Measurements from ENCODE around the gene LARP4B. TPM values are rescaled to one million over a fixed set of nuclear protein-coding genes. Genes with fewer than 3 reads are reported as not detected.

LARP4B gene
- total RNA-seq, 4 donors from 2014 or later: 24.9 to 47.5 (median 35.2) TPM

GRCh38 chr10:782751-783648 is 148.5 kb downstream of the LARP4B start:
- H3K4me3 ChIP-seq: no peak overlapping the region
- H3K4me1 ChIP-seq: peaks cover 0 to 13% (median 0%) of the 10 kb centered on the region in 3 donors
- H3K27me3 ChIP-seq: no peaks in the 10 kb centered on the region
- WGBS, 2 donors (ENCODE audit: low coverage in 1 of 2): 79% methylated on average over 6 of the region's 32 CpGs; no CpG with 5 or more reads in 1 of the 2 donors
- H3K9me3 ChIP-seq: no peaks in the 10 kb centered on the region
- no peak overlapping the region for H3K27ac ChIP-seq
- ATAC-seq: no peak
- TF ChIP-seq CTCF (IDR thresholded peaks at IDR 0.05) (no peak), EP300 (IDR thresholded peaks at IDR 0.05) (no peak), POLR2A (IDR thresholded peaks at IDR 0.05) (no peak), POLR2AphosphoS5 (IDR thresholded peaks at IDR 0.05) (no peak)
- H3K36me3 ChIP-seq: no peaks in the 10 kb centered on the region

GRCh38 chr10:780536-781524 is 150.7 kb downstream of the LARP4B start:
- Histone ChIP-seq H3K27ac (no peak overlapping the region), H3K4me3 (no peak overlapping the region), H3K9me3 (no peaks in the 10 kb centered on the region), H3K36me3 (no peaks in the 10 kb centered on the region), H3K27me3 (no peaks in the 10 kb centered on the region), H3K4me1 (peaks cover 0 to 15% (median 0%) of the 10 kb centered on the region in 3 donors)
- no peak for ATAC-seq
- no peak for TF ChIP-seq POLR2A (IDR thresholded peaks at IDR 0.05)
- no peak for TF ChIP-seq EP300 (IDR thresholded peaks at IDR 0.05)
- TF ChIP-seq CTCF (IDR thresholded peaks at IDR 0.05): no peak
- no peak for TF ChIP-seq POLR2AphosphoS5 (IDR thresholded peaks at IDR 0.05)
- WGBS, 2 donors (ENCODE audit: low coverage in 1 of 2): 94 to 96% methylated on average over 5 to 8 of the region's 21 CpGs

GRCh38 chr10:778626-779330 is 152.7 kb downstream of the LARP4B start:
- H3K9me3 ChIP-seq: no peaks in the 10 kb centered on the region
- 80 to 88% methylated on average over 2 to 3 of the region's 27 CpGs for WGBS, 2 donors (ENCODE audit: low coverage in 1 of 2)
- ATAC-seq: no peak
- peaks cover 0 to 14% (median 0%) of the 10 kb centered on the region in 3 donors for H3K4me1 ChIP-seq
- H3K36me3 ChIP-seq: no peaks in the 10 kb centered on the region
- no peak overlapping the region for H3K27ac ChIP-seq
- no peaks in the 10 kb centered on the region for H3K27me3 ChIP-seq
- H3K4me3 ChIP-seq: no peak overlapping the region
- TF ChIP-seq POLR2A (IDR thresholded peaks at IDR 0.05) (no peak), EP300 (IDR thresholded peaks at IDR 0.05) (no peak), POLR2AphosphoS5 (IDR thresholded peaks at IDR 0.05) (no peak), CTCF (IDR thresholded peaks at IDR 0.05) (no peak)

DNA sequence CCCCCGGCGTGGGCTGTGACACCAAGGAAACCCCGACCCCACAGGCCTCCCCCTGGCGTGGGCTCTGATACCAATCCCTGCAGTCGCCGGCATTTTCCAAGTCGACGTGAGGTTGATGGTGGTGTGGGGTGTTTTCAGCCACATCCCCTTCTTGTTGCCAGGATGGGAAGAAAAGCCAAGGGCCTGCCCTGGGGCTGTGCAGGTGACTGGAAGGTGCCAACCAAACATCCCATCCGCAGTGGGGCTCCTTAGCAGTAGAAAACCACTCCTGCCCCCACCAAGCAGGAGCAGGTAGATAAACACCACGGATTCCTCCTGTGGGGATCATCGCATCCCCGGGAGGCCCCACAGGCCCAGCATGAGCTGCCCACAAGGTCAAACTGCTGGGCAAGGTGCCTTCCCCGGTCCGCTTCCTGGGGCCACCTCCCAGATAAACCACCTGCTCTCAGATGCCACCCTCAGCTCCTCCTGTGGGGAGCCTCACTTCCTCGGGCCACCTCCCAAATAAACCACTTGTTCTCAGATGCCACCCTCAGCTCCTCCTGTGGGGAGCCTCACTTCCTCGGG is 153.5 kb downstream of the LARP4B start:
- Histone ChIP-seq H3K4me1 (peaks cover 0 to 14% (median 0%) of the 10 kb centered on the region in 3 donors), H3K4me3 (no peak overlapping the region), H3K27me3 (no peaks in the 10 kb centered on the region), H3K9me3 (no peaks in the 10 kb centered on the region), H3K36me3 (no peaks in the 10 kb centered on the region), H3K27ac (no peak overlapping the region)
- no peak for ATAC-seq
- no peak for TF ChIP-seq POLR2A (IDR thresholded peaks at IDR 0.05)
- no peak for TF ChIP-seq EP300 (IDR thresholded peaks at IDR 0.05)
- no peak for TF ChIP-seq CTCF (IDR thresholded peaks at IDR 0.05)
- TF ChIP-seq POLR2AphosphoS5 (IDR thresholded peaks at IDR 0.05): no peak
- WGBS, 2 donors (ENCODE audit: low coverage in 1 of 2): no CpG with 5 or more reads among the region's 16 CpGs

Data from gastroesophageal sphincter (tissue), 4 donors.